IMR-90 (cell line): ENCODE data around the gene MAST3. TPM values are rescaled to one million over a fixed set of nuclear protein-coding genes. Genes with fewer than 3 reads are reported as not detected.

ENCODE experiments used
- ATAC-seq: fragments of 200-7000 bp; cut with Tn5 transposase; 2 replicates; pipeline ENCODE4 v1.9.1; 2020; ENCODE audit warnings: low read depth, mild to moderate bottlenecking, moderate library complexity
- BruUV-seq: library from RNA; stranded (reverse); fragments of 400-500 nt; replicated peaks from 2 replicates; lab custom pipeline; 2021; lab: Mats Ljungman, UMichigan
- CTCF ChIA-PET: fragments of 300-600 bp; formaldehyde crosslinking; extraction: SDS; loops from one replicate; lab custom pipeline; 2021; ENCODE audit warnings: antibody characterized with exemption; lab: Yijun Ruan, JAX
- POLR2A ChIA-PET: fragments of 300-600 bp; sonication (Branson Sonifier 250); formaldehyde crosslinking; loops from one replicate; lab custom pipeline; 2022; ENCODE audit warnings: antibody characterized with exemption; ENCODE audit not compliant: unreplicated experiment; lab: Charles Lee
- DNase-seq: peaks from one replicate; pipeline ENCODE4 v3.0.0; 2013
- H2AFZ ChIP-seq: replicated peaks from 2 replicates; pipeline ENCODE3; 2013; ENCODE audit warnings: low read length, mild to moderate bottlenecking; ENCODE audit not compliant: poor library complexity
- H2AK5ac ChIP-seq: 2 replicates; pipeline ENCODE4 v1.6.1; 2013; ENCODE audit warnings: low read depth, low read length, inconsistent platforms
- H2AK9ac ChIP-seq: replicated peaks from 2 replicates; pipeline ENCODE3; 2013; ENCODE audit warnings: mild to moderate bottlenecking, low read depth, low read length, moderate library complexity; ENCODE audit not compliant: poor library complexity
- H2BK120ac ChIP-seq: 2 replicates; pipeline ENCODE4 v1.6.1; 2013; ENCODE audit warnings: low read depth, low read length, inconsistent platforms
- H2BK15ac ChIP-seq: 3 replicates; pipeline ENCODE4 v1.6.1; 2013; ENCODE audit warnings: low read depth, low read length, inconsistent platforms
- H2BK20ac ChIP-seq: 2 replicates; pipeline ENCODE4 v1.6.1; 2013; ENCODE audit warnings: low read depth, mild to moderate bottlenecking, inconsistent platforms, low read length, moderate library complexity
- H2BK5ac ChIP-seq: 2 replicates; pipeline ENCODE4 v1.6.1; 2013; ENCODE audit warnings: mild to moderate bottlenecking, low read depth, low read length, inconsistent platforms; ENCODE audit not compliant: poor library complexity, severe bottlenecking
- H3K14ac ChIP-seq: replicated peaks from 2 replicates; pipeline ENCODE4 v1.6.1; 2013; ENCODE audit warnings: low read depth, low read length, inconsistent platforms
- H3K18ac ChIP-seq: 2 replicates; pipeline ENCODE4 v1.6.1; 2013; ENCODE audit warnings: low read depth, low read length, control low read depth
- H3K23ac ChIP-seq: 2 replicates; pipeline ENCODE4 v1.6.1; 2013; ENCODE audit warnings: low read depth, low read length, inconsistent platforms
- H3K27ac ChIP-seq: 2 replicates; pipeline ENCODE4 v1.5.1; 2013; ENCODE audit warnings: mild to moderate bottlenecking, control low read depth, low read length; ENCODE audit not compliant: insufficient read depth
- H3K27me3 ChIP-seq: 2 replicates; pipeline ENCODE4 v1.6.1; 2013; ENCODE audit warnings: low read length; ENCODE audit not compliant: control insufficient read depth, insufficient read depth
- H3K36me3 ChIP-seq: 2 replicates; pipeline ENCODE4 v1.6.1; 2013; ENCODE audit warnings: low read length, mixed read lengths; ENCODE audit not compliant: control insufficient read depth, insufficient read depth
- H3K4ac ChIP-seq: 2 replicates; pipeline ENCODE4 v1.6.1; 2013; ENCODE audit warnings: low read depth, low read length, inconsistent platforms
- H3K4me1 ChIP-seq: 2 replicates; pipeline ENCODE4 v1.6.1; 2013; ENCODE audit warnings: low read length, mixed read lengths; ENCODE audit not compliant: control insufficient read depth, insufficient read depth
- H3K4me2 ChIP-seq: 2 replicates; pipeline ENCODE4 v1.6.1; 2013; ENCODE audit warnings: low read depth, mild to moderate bottlenecking, control low read depth, low read length, moderate library complexity
- H3K4me3 ChIP-seq: 2 replicates; pipeline ENCODE4 v1.5.1; 2013; ENCODE audit warnings: low read depth, mild to moderate bottlenecking, control low read depth, low read length, moderate library complexity; ENCODE audit not compliant: insufficient read depth
- H3K56ac ChIP-seq: 2 replicates; pipeline ENCODE4 v1.6.1; 2013; ENCODE audit warnings: low read length, inconsistent platforms; ENCODE audit not compliant: insufficient read depth; ENCODE audit errors: extremely low read depth
- H3K79me1 ChIP-seq, 2 experiments: 2 replicates each; pipeline ENCODE4 v1.6.1; 2013; ENCODE audit warnings: low read length in 2 of 2, inconsistent platforms in 1 of 2, low read depth in 1 of 2
- H3K9ac ChIP-seq: 2 replicates; pipeline ENCODE4 v1.6.1; 2013; ENCODE audit warnings: low read depth, low read length, control low read depth
- H3K9me1 ChIP-seq: 2 replicates; pipeline ENCODE4 v1.6.1; 2013; ENCODE audit warnings: low read length, inconsistent platforms; ENCODE audit not compliant: insufficient read depth
- H3K9me3 ChIP-seq: 2 replicates; pipeline ENCODE4 v1.6.1; 2013; ENCODE audit warnings: low read length; ENCODE audit not compliant: control insufficient read depth, insufficient read depth
- H4K20me1 ChIP-seq: 2 replicates; pipeline ENCODE4 v1.6.1; 2013; ENCODE audit warnings: low read length, inconsistent platforms; ENCODE audit not compliant: insufficient read depth
- H4K5ac ChIP-seq: 2 replicates; pipeline ENCODE4 v1.6.1; 2013; ENCODE audit warnings: mild to moderate bottlenecking, low read depth, low read length, control low read depth
- H4K8ac ChIP-seq, 2 experiments: 2 replicates each; pipeline ENCODE4 v1.6.1; 2013; ENCODE audit warnings: low read depth in 2 of 2, low read length in 2 of 2, control low read depth in 1 of 2, inconsistent platforms in 1 of 2
- H4K91ac ChIP-seq: 2 replicates; pipeline ENCODE4 v1.6.1; 2013; ENCODE audit warnings: low read depth, low read length, inconsistent platforms; ENCODE audit not compliant: insufficient read depth
- BHLHE40 ChIP-seq: fragments of 150-350 bp; IDR thresholded peaks from 2 replicates; pipeline ENCODE4 v1.6.1; 2016; ENCODE audit warnings: mild to moderate bottlenecking, low read depth, low read length
- CHD1 ChIP-seq: IDR thresholded peaks from 2 replicates; pipeline ENCODE4 v1.6.1; 2012; ENCODE audit warnings: low read depth, low read length, improper control_type of control experiment
- MAFK ChIP-seq: IDR thresholded peaks from 2 replicates; pipeline ENCODE4 v1.6.1; 2012; ENCODE audit warnings: low read depth, low read length, improper control_type of control experiment
- MAZ ChIP-seq: IDR thresholded peaks from 2 replicates; pipeline ENCODE4 v1.6.1; 2012; ENCODE audit warnings: low read depth, mild to moderate bottlenecking, low read length, improper control_type of control experiment, moderate library complexity, borderline replicate concordance
- MXI1 ChIP-seq: IDR thresholded peaks from 2 replicates; pipeline ENCODE4 v1.6.1; 2012; ENCODE audit warnings: low read depth, mild to moderate bottlenecking, low read length, moderate library complexity, borderline replicate concordance
- NFE2L2 ChIP-seq: fragments of 150-350 bp; IDR thresholded peaks from 2 replicates; pipeline ENCODE4 v1.6.1; 2016; ENCODE audit warnings: low read depth, mild to moderate bottlenecking, low read length
- POLR2A ChIP-seq: IDR thresholded peaks from 2 replicates; pipeline ENCODE4 v1.6.1; 2012; ENCODE audit warnings: mild to moderate bottlenecking, low read depth, low read length
- RCOR1 ChIP-seq: IDR thresholded peaks from 2 replicates; pipeline ENCODE4 v1.6.1; 2012; ENCODE audit warnings: mild to moderate bottlenecking, low read length, improper control_type of control experiment; ENCODE audit not compliant: insufficient replicate concordance
- SMC3 ChIP-seq: fragments of 150-350 bp; IDR thresholded peaks from 2 replicates; pipeline ENCODE4 v1.6.1; 2016; ENCODE audit warnings: low read depth, mild to moderate bottlenecking, antibody characterized with exemption, low read length, moderate library complexity
- WGBS, 2 experiments: methylation state at CpG; one replicate each; pipeline versions ENCODE4 v1.1.5 to v1.1.7; 2013; ENCODE audit warnings: missing lambda C conversion rate in 2 of 2; ENCODE audit not compliant: insufficient read length in 1 of 2; ENCODE audit errors: extremely low coverage in 2 of 2; 5-methylcytosine and 5-hydroxymethylcytosine counted together
- dilution Hi-C: fragments of 300-500 bp; cut with HindIII; formaldehyde crosslinking; loops from one replicate; pipeline ENCODE4 v1.14.3; 2018; ENCODE audit warnings: low sequenced_read_pairs; ENCODE audit not compliant: unreplicated experiment
- in situ Hi-C: fragments of 300-500 bp; cut with MboI; formaldehyde crosslinking; loops from 3 replicates; pipeline ENCODE4 v1.14.3; 2019; ENCODE audit warnings: low sequenced_read_pairs, inconsistent platforms, mixed read lengths
- intact Hi-C: fragments of 100-400 bp; cut with micrococcal nuclease; formaldehyde crosslinking; loops from 2 replicates; pipeline ENCODE4 v1.10.0; 2022
- polyA plus RNA-seq, 3 experiments: library from polyadenylated mRNA; depleted of rRNA; stranded (reverse); fragments of >200 nt; gene quantifications; 2 replicates each; pipeline ENCODE4 v1.2.3, GENCODE V29; 2012; ENCODE audit warnings: low replicate concordance in 1 of 3
- total RNA-seq: library from RNA; depleted of rRNA; stranded (reverse); fragments of >200 nt; gene quantifications from 2 replicates; pipeline ENCODE4 v1.2.3, GENCODE V29; 2012
- TF ChIP-seq, protein P1 (sequence below): conservative IDR thresholded peaks from 2 replicates; pipeline ENCODE4 v1.5.1; 2012; ENCODE audit warnings: mild to moderate bottlenecking, low read depth, low read length, improper control_type of control experiment
- TF ChIP-seq, protein P2 (sequence below): fragments of 150-350 bp; IDR thresholded peaks from 2 replicates; pipeline ENCODE4 v1.6.1; 2016; ENCODE audit warnings: low read depth, mild to moderate bottlenecking, low read length, moderate library complexity, borderline replicate concordance
- TF ChIP-seq, protein P3 (sequence below): fragments of 150-350 bp; IDR thresholded peaks from 2 replicates; pipeline ENCODE4 v1.6.1; 2017; ENCODE audit warnings: mild to moderate bottlenecking, antibody characterized with exemption, low read length, low read depth

MAST3 gene
- total and polyA plus RNA-seq, 2 of the 4 experiments (the other 2 are of a cell fraction), result 1.3 to 4.3 TPM

DNA sequence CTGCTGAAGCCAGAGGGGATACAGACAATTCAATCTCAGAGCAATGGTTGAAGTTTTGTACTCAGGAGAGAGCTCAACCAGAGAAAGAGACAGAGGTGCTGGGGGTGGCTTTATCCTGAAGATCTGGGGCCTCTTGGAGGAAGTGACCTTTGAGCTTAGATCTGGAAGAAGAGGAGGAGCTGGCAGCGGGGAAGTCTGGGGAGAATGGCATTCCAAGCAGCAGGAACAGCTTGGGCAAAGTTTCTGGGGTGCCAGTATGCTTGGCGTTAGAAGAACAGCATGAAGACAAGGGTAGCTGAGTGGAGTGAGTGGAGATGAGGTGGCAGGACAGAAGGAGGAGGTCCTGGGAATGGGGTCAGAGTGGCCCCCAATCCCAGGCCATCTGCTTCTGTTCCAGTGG lies 11.3 kb downstream of the MAST3 start:
- Histone ChIP-seq H2BK5ac (no peak overlapping the region), H2AK9ac (no peak overlapping the region)
- POLR2A ChIA-PET, result interaction anchor here (1.4 kb wide), 1 partner anchor 173 kb away, joined by 3 read pairs; the partner anchor contains the start of gene JUND

More for the DNA sequence above, 11.3 kb downstream of the MAST3 start:
- Histone ChIP-seq H2BK15ac (no peak overlapping the region), H3K27ac (no peak overlapping the region), H3K14ac (no peak overlapping the region), H3K9me3 (no peaks in the 10 kb centered on the region), H4K91ac (no peak overlapping the region), H3K56ac (no peak overlapping the region), H3K4me3 (no peak overlapping the region), H3K18ac (no peak overlapping the region), H3K9me1 (0 out of 2 replicates have a peak, but pooled peaks cover 3% of the 10 kb centered on the region), H2BK20ac (no peak overlapping the region), H2BK120ac (no peak overlapping the region), H3K79me1 (no peaks in the 10 kb centered on the region; a peak in 1 of 4 replicates), H4K20me1 (peaks cover 4% of the 10 kb centered on the region; the same call in 1 of the 2 replicates), H3K4ac (no peak overlapping the region), H3K27me3 (no peaks in the 10 kb centered on the region), H4K8ac (no peak overlapping the region), H2AFZ (peak overlapping the region; percentile 97), H3K23ac (no peak overlapping the region), H4K5ac (no peak overlapping the region), H3K4me1 (peaks cover 12% of the 10 kb centered on the region), H3K36me3 (0 out of 2 replicates have a peak, but pooled peaks cover 2% of the 10 kb centered on the region), H3K4me2 (no peak overlapping the region), H3K9ac (no peak overlapping the region), H2AK5ac (no peak overlapping the region)
- 76% methylated on average over 2 of the region's 2 CpGs; no CpG with 5 or more reads in 1 of the 2 experiments for WGBS, 2 experiments
- no peak for ATAC-seq
- intact Hi-C loops (no loop called here), in situ Hi-C loops (no loop called here), dilution Hi-C loops (no loop called here)
- TF ChIP-seq, protein P1, sequence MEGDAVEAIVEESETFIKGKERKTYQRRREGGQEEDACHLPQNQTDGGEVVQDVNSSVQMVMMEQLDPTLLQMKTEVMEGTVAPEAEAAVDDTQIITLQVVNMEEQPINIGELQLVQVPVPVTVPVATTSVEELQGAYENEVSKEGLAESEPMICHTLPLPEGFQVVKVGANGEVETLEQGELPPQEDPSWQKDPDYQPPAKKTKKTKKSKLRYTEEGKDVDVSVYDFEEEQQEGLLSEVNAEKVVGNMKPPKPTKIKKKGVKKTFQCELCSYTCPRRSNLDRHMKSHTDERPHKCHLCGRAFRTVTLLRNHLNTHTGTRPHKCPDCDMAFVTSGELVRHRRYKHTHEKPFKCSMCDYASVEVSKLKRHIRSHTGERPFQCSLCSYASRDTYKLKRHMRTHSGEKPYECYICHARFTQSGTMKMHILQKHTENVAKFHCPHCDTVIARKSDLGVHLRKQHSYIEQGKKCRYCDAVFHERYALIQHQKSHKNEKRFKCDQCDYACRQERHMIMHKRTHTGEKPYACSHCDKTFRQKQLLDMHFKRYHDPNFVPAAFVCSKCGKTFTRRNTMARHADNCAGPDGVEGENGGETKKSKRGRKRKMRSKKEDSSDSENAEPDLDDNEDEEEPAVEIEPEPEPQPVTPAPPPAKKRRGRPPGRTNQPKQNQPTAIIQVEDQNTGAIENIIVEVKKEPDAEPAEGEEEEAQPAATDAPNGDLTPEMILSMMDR, result no peak
- TF ChIP-seq MAFK (no peak), CHD1 (no peak), RCOR1 (no peak), NFE2L2 (no peak), POLR2A (no peak), MAZ (no peak), BHLHE40 (no peak), MXI1 (no peak), SMC3 (no peak)
- TF ChIP-seq, protein P2, sequence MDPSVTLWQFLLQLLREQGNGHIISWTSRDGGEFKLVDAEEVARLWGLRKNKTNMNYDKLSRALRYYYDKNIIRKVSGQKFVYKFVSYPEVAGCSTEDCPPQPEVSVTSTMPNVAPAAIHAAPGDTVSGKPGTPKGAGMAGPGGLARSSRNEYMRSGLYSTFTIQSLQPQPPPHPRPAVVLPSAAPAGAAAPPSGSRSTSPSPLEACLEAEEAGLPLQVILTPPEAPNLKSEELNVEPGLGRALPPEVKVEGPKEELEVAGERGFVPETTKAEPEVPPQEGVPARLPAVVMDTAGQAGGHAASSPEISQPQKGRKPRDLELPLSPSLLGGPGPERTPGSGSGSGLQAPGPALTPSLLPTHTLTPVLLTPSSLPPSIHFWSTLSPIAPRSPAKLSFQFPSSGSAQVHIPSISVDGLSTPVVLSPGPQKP, result no peak
- TF ChIP-seq, protein P3, sequence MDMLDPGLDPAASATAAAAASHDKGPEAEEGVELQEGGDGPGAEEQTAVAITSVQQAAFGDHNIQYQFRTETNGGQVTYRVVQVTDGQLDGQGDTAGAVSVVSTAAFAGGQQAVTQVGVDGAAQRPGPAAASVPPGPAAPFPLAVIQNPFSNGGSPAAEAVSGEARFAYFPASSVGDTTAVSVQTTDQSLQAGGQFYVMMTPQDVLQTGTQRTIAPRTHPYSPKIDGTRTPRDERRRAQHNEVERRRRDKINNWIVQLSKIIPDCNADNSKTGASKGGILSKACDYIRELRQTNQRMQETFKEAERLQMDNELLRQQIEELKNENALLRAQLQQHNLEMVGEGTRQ, result no peak
- no TSS peak for BruUV-seq
- no peak for DNase-seq
- CTCF ChIA-PET, result no interaction called here
